LNCaP clone FGC (cell line): ENCODE results near the gene TMEM54.

Experiments
- DNase-seq: peaks from one replicate; pipeline ENCODE4 v3.0.0-alpha.2; 2011; ENCODE audit warnings: low read depth
- H3K4me3 ChIP-seq: 2 replicates; pipeline ENCODE4 v1.5.1; 2011; ENCODE audit warnings: mild to moderate bottlenecking, low read depth, low read length, control low read depth
- CTCF ChIP-seq: IDR thresholded peaks from 2 replicates; pipeline ENCODE4 v1.5.1; 2012; ENCODE audit warnings: mild to moderate bottlenecking; ENCODE audit not compliant: control insufficient read depth, insufficient read depth; ENCODE audit errors: extremely low read depth

Gene TMEM54

GRCh38 chr1:32868085-32868484 lies 33.1 kb downstream of the TMEM54 start:
- TF ChIP-seq CTCF, result no peak
- no peak overlapping the region for H3K4me3 ChIP-seq
- no peak for DNase-seq

- DNase-seq, result no peak
- no peak overlapping the region for H3K4me3 ChIP-seq
- no peak for TF ChIP-seq CTCF
Measured at GRCh38 chr1:32867671-32868070, 33.5 kb downstream of the TMEM54 start.

- TF ChIP-seq CTCF, result no peak
Measured at GRCh38 chr1:32867151-32867550, 34.0 kb downstream of the TMEM54 start.

GRCh38 chr1:32865639-32866405 lies 35.4 kb downstream of the TMEM54 start:
- TF ChIP-seq CTCF, result no peak
- no peak for DNase-seq
- H3K4me3 ChIP-seq, result no peak overlapping the region

More at GRCh38 chr1:32867151-32867550, 34.0 kb downstream of the TMEM54 start:
- no peak overlapping the region for H3K4me3 ChIP-seq
- no peak for DNase-seq

GRCh38 chr1:32864375-32865019 lies 36.7 kb downstream of the TMEM54 start:
- H3K4me3 ChIP-seq, result no peak overlapping the region
- no peak for TF ChIP-seq CTCF
- DNase-seq, result no peak

GRCh38 chr1:32863881-32864245 lies 37.3 kb downstream of the TMEM54 start:
- H3K4me3 ChIP-seq, result no peak overlapping the region
- DNase-seq, result no peak
- TF ChIP-seq CTCF, result no peak
